HG03045 (cell line): Measurements from ENCODE around the gene TIGIT.
A peak's percentile ranks its signal among the peaks of the same experiment; 100 is the strongest.

Experiments used
- ATAC-seq: cut with Tn5 transposase; IDR thresholded peaks from one replicate; pipeline ENCODE4 v1.9.1; 2021; ENCODE audit warnings: mild to moderate bottlenecking, moderate library complexity; ENCODE audit not compliant: unreplicated experiment

TIGIT gene

GRCh38 chr3:114308830-114309229 is 15.0 kb downstream of the TIGIT start:
- ATAC-seq = peak; percentile 80

- ATAC-seq = no peak
Measured at GRCh38 chr3:114310695-114311094, 16.9 kb downstream of the TIGIT start.

DNA sequence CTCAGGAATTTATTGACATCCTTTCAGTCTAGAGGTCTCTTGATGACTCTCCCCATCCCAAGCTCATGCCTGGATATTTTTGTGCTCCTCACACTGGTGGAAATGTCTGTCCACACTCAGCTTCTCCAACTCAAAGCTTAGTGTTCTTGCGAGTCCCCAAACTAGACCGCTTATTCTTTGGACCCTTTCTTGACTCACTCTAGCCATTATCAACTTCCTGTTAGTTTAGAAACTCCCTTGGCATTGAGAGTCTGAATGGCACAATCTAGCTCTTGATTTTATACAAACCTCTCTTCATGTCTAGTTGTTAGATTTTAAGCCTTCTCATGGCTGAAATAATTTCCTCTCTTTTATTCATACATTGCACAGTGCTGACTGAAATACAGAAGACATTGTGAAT is 19.6 kb downstream of the TIGIT start:
- ATAC-seq = no peak

GRCh38 chr3:114314282-114314681 is 20.5 kb downstream of the TIGIT start:
- no peak for ATAC-seq

GRCh38 chr3:114318295-114318694 is 24.5 kb downstream of the TIGIT start:
- ATAC-seq = no peak

DNA sequence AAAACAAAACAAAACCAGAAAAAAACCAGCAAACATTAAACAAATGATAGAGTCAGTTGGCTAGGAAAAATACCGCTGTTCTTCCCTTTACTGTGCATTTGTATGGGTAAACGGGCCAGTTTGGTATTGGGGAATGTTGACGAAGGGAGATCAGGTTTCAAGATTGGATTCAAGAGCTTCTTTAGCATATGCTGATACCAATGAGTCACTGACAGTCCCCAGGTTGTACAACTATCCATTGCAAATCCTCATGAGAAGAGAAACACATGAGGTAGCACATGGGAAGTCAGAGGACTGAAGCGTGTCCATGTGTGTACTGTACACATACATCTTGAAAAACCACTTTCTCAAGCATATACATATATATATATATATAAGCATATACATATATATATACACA is 25.6 kb downstream of the TIGIT start:
- ATAC-seq = no peak

DNA sequence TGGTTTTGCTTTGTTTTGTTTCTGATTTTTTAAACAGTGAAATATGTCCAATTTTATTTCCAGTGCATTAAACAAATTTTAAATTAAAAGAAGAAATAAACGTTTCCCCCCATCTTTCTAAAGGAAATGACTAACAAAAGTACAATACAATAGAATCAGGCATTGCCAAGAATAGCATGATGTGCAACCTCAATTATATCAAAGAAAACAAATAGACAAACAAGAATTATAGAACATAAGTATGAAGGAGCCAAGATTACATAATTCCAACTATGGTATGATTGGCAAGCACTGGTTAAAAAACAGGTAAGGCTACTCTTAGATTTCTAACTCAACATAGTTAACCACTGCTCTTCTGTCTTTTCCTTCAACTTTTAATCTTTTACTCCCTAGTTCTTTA is 26.4 kb downstream of the TIGIT start:
- no peak for ATAC-seq

- ATAC-seq = no peak
Measured at GRCh38 chr3:114323546-114324254, 29.9 kb downstream of the TIGIT start.

DNA sequence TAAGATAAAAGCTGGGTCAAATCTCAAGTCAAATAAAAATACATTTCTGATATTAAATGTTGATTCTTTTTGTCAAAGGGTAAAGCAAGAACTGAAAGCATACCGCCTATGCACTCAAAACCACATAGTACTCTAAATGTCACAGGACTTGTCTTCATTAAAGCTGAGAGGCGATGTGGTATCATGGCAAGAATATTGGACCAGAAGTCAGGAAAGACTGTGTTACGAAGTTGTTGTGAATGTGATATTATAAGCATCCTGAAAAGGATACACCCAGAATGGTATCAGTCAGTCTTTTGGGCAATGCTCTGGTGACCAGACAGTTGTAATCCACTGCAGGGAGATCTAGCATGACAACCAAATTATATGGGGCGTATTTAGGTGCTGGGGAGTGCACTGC is 33.8 kb downstream of the TIGIT start:
- no peak for ATAC-seq

- no peak for ATAC-seq
Measured at GRCh38 chr3:114328345-114328744, 34.5 kb downstream of the TIGIT start.

GRCh38 chr3:114329823-114330222 is 36.0 kb downstream of the TIGIT start:
- ATAC-seq = peak; percentile 48

GRCh38 chr3:114331007-114331406 is 37.2 kb downstream of the TIGIT start:
- no peak for ATAC-seq

DNA sequence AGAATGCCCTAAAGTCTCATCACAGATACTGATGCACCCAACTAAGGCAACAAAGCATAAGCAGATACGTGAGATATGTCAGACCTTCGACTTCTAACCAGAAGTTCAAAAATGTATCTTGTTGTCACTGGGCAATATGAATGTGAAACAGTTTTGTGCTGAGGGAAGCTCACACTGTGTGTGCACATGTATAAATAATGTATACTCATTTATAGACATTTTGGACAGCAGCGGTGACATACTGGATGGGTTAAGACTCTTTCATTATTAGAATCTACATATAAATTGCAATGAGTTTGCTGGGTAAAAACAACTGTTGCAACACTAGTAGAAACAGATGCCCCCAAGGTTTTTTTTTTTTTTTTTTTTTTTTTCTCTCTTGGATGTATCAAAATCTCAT is 37.9 kb downstream of the TIGIT start:
- ATAC-seq = no peak

DNA sequence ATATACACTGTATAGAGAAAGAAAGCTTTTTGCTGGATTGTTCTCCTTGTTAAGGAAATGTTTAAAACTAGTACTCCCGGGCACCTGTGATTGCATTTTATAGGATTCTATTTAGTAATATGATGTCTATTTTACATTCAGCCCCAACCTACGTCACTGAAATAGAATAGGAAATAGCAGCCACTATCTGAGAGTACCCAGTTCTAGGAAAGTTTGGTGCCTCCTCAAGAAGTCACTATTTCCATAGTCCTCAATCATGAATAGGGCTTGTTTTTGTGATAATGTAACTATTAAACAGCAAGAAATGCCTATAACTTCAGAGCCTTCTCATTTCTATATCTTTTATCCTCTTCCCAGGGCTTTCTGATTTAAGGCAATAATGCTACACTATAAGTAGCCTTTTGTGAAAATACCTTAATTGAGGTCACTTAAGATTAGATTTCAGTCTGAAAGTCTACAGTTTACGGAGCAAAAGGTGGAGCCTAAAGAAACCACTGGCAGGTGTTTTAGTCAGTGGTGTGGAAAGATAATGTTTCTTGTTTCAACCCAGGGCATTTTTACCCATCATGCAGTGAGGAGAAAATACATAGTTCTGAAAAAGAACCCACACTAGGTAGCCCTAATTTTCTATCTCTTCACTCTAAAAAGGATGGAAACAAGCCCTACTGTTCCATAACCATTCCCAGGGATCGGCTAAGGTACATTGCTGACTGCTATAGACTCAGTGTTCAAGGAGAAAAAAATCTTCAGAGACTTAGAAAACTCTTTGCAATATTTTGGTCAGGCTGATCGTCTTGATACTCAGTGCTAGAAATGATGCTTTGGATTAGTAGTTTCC is 38.7 kb downstream of the TIGIT start:
- no peak for ATAC-seq

DNA sequence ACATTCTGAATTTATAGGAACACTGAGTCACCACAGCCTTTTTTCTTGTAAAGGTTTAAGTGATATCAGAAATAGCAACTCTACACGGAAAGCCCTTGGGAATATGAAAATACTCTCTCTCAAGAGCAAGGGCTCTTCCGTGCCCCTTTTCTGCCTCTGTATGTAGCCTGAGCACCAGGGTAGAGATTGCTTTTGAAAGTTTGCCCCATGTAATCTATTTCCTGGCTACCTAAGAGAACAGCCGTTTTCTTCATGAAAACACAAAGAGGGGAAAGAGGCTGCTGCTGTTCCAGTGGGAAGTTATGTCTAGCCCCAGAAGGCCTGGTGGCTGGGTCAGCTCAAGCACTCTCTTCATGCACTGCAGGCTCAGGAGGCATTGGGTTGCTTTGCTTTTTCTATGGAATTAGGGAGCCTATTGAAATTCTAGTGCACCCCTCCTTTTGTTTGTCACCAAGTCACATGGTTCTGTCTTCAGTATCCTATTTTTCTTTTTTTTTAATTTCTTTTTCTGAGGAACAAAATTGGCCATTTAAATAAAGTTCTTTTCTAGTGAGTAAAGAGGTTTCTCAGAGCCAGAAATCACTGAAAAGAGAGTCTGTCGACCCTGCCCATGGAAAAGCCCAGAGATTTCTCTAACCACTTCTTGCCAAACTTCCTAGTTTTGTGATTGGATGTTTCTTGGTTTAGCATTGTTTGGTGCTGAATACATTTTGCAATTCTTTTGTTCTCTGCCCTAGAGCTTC is 39.5 kb downstream of the TIGIT start:
- no peak for ATAC-seq

GRCh38 chr3:114333923-114334240 is 40.1 kb downstream of the TIGIT start:
- ATAC-seq = no peak

- no peak for ATAC-seq
Measured at GRCh38 chr3:114336122-114336697, 42.4 kb downstream of the TIGIT start.

- no peak for ATAC-seq
Measured at GRCh38 chr3:114336857-114337256, 43.0 kb downstream of the TIGIT start.

DNA sequence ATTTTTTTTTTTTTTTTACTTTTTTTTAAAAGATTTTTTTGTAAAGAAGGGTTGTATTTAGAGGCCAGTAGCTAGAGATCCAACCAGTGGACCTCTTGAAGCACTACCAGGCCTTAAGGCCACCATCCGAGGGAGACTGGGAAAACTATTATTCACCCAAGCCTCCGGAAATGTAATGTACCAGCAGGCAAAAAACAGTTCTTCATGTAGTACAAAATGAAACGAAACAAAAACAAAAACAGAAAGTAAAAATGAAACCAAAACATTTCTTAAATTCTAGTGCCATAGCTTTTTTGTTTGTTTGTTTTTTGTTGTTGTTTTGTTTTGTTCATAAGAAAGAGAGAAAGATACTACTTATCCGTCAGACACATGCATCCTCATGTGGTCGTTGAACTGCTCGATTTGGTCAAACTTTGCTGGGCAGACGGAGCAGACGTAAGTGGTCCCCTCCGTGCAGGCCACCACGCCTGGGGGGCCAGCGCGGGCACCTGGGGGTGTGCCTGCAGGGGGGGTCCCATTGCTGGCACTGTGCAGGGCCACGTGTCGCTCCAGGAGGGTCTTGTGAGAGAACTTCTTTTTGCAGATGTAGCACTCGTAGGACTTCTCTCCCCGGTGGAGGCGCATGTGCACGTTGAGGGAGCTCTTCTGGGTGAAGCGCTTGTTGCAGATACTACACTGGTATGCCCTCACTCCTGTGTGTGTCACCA is 45.0 kb downstream of the TIGIT start:
- ATAC-seq = no peak

DNA sequence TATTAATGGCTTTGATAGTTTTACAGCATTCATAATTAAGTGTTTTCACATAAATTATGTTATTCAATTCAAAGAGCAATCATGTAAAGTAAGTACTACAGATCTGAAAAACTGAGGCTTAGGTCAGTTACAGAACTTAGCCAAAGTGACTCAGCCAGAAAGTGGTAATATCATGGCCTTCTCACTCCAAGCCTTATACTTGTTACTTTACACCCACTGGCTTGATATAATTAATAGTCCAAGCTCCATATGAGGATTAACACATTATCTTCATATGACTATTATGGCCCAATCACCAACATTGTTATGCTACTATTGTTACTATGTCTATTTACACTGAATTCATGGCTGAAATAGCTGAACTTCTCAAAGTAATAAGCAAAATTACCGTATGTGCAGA is 50.7 kb downstream of the TIGIT start:
- no peak for ATAC-seq

DNA sequence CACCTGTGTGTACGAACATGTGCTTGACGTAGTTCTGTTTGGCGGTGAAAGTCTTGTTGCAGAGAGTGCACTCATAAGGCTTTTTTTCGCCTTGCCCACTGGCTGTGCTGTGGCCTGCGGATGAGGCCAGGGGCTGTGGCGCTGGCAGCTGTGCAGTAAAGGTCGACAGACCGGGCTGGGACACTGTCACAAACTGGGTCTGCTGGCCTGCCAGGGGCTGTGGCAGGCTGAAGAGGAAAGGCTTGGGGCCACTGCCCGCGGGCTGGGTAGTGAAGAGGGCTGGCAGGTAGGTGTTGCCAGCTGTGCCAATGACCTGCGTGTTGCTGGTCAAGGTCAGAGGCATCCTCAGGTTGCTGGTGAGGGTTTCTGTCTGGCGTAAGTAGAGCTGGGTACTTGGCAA is 56.4 kb downstream of the TIGIT start:
- ATAC-seq = no peak
